Middle frontal gyrus (tissue), 1 donor: ENCODE data around the gene RNASE8.

Experiments
- DNase-seq: peaks from one replicate; pipeline ENCODE4 v3.0.0-alpha.2; 2015; ENCODE audit warnings: low spot score; ENCODE audit errors: extremely low spot score

The RNASE8 gene

DNA sequence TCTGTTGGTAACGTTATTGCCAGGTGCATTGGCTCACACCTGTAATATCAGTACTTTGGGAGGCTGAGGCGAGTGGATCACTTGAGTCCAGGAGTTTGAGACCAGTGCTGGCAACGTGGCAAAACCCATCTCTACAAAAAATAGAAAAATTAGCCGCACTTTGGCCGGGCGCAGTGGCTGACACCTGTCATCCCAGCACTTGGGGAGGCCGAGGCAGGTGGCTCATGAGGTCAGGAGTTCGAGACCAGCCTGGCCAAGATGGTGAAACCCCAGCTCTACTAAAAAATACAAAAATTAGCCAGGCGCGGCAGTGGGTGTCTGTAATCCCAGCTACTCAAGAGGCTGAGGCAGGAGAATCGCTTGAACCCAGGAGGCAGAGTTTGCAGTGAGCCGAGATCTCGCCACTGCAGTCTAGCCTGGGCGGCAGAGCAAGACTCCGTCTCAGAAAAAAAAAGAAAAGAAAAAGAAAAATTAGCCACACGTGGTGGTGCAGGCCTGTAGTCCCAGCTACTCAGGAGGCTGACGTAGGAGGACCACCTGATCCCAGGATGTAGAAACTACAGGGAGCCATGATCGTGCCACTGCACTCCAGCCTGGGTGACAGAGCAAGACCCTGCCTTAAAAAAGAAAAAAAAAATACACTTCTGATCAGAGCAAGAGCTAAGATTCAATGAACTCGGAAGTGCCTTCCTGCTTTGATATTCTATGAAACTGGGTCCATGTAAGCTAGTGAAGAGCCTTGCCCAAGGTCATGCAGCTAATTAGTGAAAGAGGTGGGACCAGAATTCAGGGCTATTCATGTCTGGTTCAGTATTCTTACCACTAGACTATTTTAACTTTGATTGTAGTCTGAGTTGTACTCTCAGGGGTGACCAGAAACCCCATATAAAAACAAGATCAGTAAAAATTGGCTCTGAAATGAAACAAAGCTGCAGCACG lies 4.2 kb upstream of the RNASE8 start:
- no peak for DNase-seq

DNA sequence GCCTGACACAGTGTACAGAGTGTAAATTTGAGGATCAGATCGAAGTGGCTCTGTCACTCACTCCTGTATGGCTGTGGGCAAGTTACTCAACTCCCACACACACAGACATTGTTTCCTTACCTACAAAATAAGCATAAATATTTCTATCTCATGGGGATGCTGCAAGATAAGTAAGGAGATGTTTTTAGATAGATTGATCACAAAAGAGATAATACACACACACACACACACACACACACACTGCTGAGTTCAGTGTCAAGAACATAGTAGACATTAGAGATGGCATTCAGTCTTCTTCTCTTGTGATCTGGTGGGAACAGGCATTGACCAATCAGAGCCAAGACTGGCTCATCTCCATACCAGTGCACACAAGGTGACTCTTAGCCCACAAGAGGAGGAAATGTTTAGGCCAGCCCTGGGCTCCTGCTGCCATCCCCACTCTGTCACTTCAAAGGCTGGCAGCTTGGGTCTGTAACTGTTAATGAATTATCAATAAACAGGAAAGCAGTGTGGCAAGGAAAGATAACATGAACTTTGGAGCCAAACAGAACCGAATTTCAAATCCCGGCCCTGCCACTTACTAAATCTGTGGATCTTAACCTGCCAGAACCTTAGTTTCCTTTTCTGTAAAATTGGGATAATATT lies 3.4 kb upstream of the RNASE8 start:
- no peak for DNase-seq

DNA sequence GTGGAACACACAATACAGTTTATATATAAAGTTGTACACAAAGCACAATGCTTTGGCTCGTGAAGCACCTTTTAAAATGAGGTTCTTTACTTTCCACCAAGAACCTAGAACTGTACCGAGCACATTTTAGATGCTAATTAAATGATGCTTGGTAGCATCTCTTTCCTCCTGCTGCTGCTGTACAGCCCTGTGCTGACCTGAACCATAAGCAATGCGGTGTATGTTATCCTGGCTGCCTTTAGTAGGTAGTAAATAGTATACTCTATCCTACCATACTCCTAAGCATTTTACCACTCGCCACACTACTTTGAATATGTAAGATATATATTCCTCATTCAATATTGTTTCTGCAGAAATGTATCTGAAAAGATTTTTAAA lies 2.9 kb upstream of the RNASE8 start:
- DNase-seq: no peak

DNA sequence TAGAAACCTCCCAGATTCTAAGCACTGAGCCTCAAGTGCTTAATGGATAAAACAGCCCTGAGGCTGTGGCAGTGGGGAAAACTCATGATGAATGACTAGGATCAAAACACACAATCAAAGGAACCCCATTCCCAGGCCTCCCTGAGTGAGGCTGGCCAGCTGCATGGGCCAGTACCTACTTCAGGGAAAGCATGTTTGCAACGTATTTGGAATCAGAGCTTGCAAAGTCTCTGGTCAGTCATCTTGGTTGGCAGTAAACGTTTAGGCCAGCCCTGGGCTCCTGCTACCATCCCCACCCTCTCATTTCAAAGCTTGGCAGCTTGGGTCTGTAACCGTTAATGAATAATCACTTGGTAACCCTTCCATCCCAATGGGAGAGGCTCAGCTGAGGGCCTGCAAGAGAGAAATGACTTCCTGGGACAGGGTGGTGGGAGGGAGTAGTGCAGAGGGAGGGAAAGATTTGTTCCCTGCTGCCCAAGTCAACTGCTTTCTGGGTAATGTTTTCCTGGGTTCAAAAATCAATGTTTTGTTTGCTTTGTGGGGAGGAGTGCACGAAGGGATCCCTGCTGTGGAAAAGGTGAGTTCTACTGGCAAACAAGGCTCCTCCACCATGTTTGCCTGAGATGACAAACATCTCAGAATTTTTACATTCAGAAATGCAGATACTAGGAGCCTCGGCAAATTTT lies 2.0 kb upstream of the RNASE8 start:
- no peak for DNase-seq

DNA sequence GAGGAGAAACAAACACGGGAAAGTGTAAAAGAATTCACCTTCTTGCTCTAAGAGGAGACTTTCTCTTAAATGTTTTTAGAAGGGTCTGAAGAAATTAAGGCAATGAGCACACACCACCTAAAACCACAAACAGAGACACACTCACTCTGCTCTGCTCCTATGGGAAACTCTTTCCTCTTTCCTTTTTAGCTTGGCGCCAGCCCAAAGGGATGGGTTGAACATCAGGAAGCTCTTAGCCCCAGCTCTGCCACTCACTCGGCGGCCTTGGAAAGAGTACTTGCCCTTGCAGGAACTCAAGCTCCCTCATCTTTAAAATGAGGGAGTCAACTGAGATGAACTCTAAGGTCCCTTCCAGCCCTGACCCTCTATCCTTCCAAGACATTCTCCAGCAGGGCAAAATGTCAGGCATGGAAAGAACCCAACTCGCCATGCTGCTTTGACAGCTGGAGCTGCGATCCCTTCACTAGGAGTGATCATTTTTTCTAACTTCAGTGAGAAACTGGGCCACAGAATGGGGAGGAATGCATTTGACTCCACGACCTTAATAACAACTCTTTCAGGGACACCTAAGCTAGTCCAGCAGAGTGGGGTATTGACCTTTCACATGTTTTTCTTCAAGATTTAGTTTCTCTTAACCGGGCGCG lies 980 bp upstream of the RNASE8 start:
- DNase-seq: no peak

DNA sequence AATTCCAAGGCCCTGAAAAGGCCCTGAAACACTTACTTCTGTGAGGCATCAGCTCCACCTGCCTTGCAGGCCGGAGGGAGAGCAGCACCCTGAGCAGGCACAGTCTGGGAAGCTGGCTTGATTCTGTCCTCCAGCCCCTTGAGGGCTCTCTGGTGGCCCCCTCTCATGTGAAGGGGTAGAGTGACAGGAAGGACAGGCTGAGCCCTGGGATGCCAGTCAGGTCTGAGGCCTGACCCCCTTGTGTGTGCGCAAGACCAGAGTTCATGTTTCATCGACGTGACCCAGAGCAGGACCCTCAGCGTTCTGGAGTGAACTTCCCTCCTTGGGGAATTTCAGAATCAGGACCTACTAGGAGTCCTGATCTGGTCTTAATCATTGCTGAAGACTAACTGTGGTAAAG lies 1.3 kb downstream of the RNASE8 start:
- DNase-seq: no peak

DNA sequence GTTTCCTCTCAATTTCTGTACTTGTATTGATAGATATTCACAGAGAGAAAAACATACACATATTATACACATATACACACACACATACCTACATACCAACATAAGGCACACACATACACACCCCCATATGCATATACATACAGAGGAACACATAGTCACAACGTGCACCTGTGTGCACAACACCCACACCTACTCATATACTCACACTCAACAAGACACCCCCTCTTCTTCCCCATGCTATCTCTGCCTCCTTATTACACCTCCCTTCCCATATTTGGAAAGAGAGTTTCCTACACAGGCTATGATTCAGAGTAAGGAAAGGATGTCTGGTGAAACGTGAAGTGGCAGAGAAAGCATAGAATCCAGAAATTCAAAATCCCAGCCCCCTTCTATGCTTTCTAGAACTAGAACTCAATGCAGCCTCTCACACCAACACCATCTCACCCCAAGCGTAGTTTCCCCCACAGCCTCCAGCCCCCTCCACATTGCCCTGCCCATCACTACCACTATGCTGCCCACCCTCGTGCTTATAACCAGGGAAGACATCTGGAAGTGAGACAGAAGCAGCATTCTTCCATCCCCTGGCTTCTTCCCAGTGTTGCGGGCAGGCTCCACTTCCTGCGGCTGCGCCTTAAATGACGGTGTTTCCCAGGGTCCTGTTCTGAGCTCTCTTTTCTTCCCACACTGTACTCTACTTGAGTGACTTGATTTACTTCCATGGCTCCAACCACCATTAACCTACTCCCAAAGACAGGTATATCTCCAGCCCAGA lies 2.4 kb downstream of the RNASE8 start:
- DNase-seq: no peak

DNA sequence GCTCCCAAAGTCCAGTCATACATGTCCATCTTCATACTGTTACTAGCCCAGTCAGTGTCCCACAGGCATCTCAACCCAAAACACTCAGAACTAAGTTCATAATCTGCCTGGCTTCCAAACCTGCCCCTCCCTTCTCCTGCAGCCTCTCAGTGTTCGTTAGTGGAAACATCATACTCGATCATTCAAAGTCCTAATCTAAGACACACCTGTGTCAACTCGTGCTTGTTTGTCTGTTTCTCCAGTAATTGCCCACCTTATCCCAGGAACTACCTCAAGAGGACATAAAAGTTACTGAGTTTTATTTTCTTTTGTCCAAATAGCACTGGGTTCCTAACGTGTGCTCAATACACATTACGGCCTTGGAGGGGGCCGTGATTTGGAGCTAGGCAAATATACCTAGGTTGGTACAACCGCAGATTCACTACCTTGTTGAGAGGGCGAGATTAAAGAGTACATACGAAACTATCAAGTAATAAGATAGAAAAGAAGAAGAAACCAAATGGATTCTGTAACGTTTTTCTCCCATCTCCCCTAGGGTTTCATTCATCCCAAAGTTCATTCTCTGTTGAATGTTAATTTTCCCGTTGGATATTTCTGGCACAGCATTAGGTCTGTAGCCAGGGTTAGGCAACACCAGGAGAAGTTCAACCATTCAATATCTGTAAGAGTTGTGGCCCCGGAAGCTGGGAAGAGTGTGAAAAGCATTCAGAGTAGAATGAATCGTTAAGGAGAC lies 3.2 kb downstream of the RNASE8 start:
- no peak for DNase-seq

DNA sequence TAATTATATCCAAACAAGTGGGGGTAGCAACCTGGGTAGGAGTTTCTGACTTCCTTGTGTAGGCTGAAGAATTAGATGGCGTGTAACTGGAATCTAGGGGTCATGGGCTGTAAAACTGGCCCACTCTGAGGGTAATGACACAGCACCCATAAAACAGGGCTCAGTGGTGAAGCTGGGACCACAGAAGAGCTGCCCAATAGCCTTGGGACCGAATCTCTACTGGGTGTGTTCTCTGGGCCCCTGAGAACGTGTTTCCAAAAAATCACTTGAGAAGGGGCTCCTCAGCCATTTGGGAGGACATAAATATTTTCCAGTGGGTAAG lies 3.7 kb downstream of the RNASE8 start:
- no peak for DNase-seq

DNA sequence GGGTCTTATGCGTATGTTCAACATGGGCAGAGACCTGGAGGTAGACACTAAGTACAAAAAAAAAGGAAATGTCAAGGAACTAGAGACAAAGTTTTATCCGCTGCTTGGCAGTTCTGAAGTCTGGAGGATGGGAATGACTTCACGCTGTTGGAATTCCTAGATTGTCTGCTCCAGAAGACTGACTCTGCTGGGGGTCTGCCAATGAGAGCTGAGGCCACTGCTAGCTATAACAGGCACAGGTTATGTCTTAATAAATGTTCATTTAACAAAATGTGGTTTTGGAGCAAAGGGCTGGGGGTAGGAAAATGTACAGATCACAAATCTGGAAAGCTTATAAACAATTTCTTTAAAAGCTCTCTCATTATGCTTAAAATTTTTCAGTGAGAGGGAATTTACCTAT lies 5.9 kb downstream of the RNASE8 start:
- no peak for DNase-seq

DNA sequence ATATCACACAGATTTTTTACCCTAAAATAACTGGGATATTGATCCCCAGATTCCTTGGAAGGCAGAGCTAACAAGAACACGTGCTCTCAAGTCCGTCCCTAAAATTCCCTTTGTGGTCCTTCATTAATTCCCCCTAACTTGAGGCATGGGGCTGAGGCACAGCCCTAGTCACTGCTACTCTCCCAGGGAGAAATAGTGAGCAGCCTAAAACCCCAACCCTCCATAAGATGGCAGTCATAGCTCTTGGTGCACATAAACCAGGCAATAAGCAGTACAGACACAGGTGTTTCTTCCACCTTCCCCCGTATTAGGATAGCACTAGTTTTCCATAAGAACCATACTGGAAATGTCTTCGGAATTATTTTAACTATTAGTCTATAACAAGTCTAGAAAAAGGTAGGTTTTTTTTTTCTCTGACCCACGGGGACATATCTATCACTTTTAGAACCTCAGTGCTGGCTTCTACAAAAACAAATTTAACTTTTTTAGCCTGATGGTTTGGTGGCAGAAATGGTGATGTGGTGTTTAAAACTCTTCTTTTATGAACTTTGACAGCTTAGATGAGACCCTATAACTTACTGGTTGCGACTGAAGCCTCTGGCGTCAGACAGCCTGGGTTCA lies 9.4 kb downstream of the RNASE8 start:
- no peak for DNase-seq

DNA sequence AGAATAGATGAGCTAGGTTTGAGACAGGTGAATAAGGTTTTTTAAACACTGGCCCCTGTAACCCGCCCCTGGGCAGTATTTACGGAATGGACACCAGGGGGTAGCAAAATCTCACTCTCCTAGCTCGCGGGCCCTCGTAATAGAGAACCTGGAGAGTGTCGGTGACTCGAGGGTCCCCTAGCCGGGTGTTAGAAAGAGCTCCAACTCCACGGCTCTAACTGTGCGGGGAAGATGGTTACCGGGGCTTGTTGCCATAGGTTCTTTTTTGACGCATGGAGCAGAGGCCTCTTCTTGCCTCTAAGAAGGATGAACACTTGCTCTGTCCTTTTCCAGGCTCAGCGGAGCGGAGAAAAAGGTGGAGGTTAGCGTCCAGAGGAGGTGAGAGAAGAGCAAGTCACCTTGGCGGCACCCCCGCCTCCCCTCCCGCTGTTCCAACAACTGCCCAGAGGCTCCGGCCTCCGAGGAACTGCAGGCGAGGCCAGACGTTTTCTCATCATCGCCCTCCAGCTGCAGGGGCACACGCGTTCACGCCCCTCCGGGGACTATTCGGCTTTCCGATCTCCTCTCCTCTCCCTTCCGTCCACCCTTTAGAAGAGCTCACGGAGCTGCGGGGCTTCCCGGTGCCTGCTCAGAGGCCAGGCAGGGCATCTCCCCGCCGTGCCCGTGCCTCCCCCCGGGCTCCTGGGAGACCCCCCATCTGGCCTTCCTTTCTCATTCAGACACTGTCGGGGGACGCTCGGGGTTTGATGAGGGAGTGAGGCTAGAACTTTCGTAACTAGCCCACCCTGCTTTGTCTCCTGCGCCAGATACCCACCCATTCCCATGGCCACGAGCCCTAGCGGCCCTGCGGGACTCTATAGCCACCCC lies 11.1 kb downstream of the RNASE8 start:
- no peak for DNase-seq

DNA sequence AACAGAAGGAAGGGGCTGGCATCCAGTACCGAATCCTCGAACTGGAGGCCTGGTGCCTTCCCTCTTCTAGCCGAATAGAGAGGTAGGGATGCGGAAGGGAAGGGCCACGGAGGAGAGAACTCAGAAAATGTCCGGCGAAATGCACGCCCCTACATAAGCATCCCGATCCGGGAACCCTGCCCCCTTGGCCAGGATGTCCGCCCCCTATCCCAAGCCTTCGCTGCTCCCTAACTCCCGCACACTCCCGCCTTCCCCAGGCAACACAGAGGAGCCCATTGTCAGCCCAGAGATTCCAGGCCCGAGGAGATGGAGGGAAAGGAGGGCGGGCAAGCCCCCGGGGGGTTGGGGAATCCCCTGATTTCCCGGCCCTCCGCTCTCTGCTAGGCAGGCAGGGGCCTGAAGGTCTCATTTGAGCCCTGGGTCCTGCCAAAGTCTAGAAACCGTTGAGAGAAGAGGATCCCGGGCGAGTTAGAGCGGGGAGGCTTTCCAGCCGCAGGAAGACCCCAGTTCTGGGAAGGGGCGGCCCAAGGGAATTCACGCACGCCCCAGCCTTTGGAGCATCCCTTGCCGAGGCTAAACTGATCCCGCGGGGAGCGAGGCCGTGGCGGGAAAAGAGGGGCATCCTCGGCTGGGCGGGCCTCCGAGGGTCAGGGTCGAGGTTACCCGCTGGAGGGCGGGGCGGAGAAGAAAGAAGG lies 11.9 kb downstream of the RNASE8 start:
- DNase-seq: no peak

DNA sequence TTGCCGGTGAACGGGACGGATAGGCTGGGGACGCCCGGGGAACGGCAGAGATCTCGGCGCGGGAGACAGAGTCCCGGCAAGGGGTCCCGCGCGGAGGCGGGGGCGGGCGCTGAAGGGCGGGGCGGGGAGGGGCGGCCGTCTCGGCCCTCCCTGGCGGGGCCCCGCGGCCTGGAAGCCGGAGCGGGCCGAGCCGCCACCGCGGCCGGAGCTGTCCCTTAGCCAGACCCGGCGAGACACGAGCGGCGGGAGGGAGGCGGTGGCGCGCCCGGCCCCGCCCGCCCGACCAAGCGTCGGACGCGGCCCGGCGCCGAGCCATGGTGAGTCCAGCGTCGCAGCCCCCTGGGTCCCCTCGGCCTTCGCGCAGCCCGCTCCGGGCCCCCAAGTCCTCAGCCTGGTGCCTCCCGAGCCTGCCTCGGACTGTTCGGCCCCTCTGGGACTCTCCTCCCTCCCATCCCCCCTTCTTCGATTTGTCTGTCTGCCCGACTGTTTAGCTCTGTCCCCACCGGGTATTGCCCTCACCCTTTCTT lies 12.5 kb downstream of the RNASE8 start, which contains the start of gene ARHGEF40:
TSS of gene ARHGEF40 (plus strand) at position 222 of the 527 bp plus-strand sequence. CDS start at position 315, 93 bp downstream.
- DNase-seq: no peak

DNA sequence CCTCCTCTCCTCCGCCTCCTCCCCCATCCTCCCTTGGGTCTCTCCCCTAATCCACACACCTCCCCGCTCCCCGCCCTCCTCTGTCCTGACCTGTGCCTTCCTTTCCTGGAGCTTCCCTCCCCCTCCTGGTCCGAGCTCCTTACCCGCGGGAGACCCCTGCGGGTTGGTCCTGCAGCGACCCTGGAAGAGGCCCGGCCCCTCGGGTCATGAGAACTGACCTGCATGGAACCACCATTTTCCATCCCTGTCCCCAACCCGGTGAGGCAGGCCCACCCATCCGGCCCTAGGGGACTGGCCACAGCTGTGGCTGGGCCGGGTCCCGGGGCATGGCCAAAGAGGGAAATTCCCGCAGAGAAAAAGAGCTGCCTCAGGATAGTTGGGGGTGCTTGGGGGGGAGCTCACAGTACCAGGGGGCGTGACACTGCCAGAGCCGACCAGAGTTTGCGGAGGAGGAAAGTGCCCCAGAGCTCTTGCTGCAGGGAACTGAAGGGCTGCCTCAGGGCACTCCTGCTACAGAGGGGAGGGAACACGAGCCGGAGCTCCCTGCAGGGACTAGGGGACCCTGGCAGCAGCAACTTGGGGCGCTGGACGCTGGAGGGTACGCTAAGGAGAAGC lies 13.1 kb downstream of the RNASE8 start:
- DNase-seq: no peak

DNA sequence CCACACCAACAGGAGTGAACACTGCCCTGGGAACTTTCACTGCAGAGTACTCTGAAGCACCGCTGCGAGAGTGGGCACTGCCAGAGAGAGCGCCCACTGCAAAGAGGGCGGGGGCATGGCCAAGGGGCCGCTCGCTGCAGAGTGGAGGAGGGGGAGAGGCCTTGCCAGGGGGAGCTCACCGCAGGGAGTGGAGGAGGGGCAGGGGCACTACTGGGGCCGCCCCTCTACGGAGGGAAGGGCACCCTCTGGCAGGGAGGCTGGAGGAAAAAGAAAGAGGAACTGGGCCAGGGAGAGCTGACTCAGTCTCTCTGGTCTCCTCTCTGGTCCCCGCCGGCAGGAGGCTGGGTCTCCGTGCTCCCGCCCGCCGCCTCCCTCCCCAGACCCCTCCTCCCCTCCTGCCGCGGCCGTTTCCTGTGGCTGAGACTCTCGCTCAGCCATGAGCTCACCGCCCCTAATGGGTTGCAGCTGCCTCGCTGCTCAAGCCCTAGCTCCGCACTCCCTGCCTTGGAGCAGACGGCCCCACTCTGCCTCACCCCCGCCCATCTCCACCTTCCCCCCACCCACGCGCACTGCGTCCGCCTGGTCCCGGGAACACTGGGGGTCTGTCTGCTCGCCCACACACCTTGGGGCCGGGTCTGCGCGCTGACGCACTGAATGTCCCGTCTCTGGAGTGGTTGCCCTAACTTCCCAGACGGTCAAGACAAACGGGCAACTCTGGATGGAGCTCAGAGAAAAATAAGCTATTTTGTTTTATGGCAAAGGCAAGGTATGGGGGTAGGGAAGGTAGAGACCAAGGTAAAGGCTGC lies 13.8 kb downstream of the RNASE8 start:
- peak; percentile 23 for DNase-seq

DNA sequence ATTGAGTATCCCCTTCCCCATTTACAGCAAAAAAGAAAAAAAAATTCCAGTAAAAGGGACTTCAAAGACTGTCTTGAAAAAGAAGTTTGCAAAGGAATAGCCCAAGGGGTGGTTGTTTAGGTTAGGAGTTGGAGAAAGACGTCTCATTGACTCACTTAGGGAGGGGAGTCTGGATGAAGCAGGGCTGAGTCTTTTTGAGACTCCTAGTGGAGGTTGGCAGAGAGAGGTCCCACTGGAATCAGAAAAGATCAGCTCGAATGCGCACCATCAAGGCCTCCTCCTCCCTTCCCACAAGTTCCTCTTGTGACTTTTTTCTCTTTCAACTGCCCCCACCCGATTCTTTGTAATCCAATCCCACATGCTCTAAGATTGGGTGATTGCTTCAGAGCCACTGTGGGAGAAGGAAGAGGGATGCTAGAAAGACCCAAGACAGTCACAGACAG lies 14.4 kb downstream of the RNASE8 start:
- no peak for DNase-seq
